HFFc6 (cell line): ENCODE measurements around the gene PPL. TPM values are rescaled to one million over a fixed set of nuclear protein-coding genes. Genes with fewer than 3 reads are reported as not detected.

Experiments used
- DNase-seq: peaks from one replicate; pipeline ENCODE4 v3.0.0-alpha.2; 2018
- H3K27ac Mint-ChIP-seq: 2 replicates; pipeline ENCODE4 v1.8.0; 2020; ENCODE audit warnings: mild to moderate bottlenecking, mixed read lengths
- H3K27me3 Mint-ChIP-seq: 2 replicates; pipeline ENCODE4 v1.8.0; 2021; ENCODE audit warnings: mild to moderate bottlenecking, moderate library complexity, mixed read lengths; ENCODE audit not compliant: insufficient read depth
- H3K36me3 Mint-ChIP-seq: 2 replicates; pipeline ENCODE4 v1.8.0; 2021; ENCODE audit warnings: low read depth, mixed read lengths
- H3K4me1 Mint-ChIP-seq: 2 replicates; pipeline ENCODE4 v1.8.0; 2020; ENCODE audit warnings: low read depth, mixed read lengths
- H3K4me3 Mint-ChIP-seq: 2 replicates; pipeline ENCODE4 v1.8.0; 2020; ENCODE audit warnings: mild to moderate bottlenecking, moderate library complexity, mixed read lengths
- H3K9me3 Mint-ChIP-seq: 2 replicates; pipeline ENCODE4 v1.8.0; 2020; ENCODE audit warnings: mild to moderate bottlenecking, mixed read lengths
- total RNA-seq, 6 experiments: library from RNA; stranded (reverse); fragmentation: NEBNext Ultra II Directional; extraction: Animal tissue kit (Norgen Biotek cat#: 25700); gene quantifications; 2 replicates in 1 of 6; 3 replicates in 5 of 6; pipeline ENCODE4 v1.2.3, GENCODE V29; 2021
- TF ChIP-seq, protein P1 (sequence below): fragments of 200-600 bp; sonication (generic); IDR thresholded peaks from 2 replicates; pipeline ENCODE4 v1.5.0; 2021; ENCODE audit warnings: antibody characterized with exemption, mild to moderate bottlenecking

PPL gene
- total RNA-seq, 6 experiments from 2014 or later = 0.02 to 0.06 (median 0.05) TPM; not detected in 3

DNA sequence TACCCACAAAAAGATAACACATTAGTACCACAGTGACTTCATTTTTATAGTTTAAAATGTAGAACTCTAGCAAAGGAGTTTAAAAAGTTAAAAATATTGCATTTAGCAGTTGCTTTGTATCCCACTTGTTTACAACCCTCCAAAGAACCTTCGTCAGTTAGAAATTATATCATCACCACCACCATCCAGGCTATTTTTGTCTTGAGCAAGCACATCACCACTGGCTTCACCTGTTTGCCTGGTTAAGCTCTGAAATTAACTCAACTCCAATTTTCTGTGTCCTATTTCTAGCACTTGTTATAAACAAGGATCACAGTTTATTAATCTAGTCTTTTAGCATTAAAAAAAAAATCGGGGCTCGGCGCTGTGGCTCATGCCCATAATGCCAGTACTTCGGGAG, 96.0 kb downstream of the PPL start:
- H3K36me3 Mint-ChIP-seq = peaks cover 34% of the 10 kb centered on the region
- peaks cover 8% of the 10 kb centered on the region for H3K4me1 Mint-ChIP-seq
- TF ChIP-seq, protein P1, sequence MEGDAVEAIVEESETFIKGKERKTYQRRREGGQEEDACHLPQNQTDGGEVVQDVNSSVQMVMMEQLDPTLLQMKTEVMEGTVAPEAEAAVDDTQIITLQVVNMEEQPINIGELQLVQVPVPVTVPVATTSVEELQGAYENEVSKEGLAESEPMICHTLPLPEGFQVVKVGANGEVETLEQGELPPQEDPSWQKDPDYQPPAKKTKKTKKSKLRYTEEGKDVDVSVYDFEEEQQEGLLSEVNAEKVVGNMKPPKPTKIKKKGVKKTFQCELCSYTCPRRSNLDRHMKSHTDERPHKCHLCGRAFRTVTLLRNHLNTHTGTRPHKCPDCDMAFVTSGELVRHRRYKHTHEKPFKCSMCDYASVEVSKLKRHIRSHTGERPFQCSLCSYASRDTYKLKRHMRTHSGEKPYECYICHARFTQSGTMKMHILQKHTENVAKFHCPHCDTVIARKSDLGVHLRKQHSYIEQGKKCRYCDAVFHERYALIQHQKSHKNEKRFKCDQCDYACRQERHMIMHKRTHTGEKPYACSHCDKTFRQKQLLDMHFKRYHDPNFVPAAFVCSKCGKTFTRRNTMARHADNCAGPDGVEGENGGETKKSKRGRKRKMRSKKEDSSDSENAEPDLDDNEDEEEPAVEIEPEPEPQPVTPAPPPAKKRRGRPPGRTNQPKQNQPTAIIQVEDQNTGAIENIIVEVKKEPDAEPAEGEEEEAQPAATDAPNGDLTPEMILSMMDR = no peak
- H3K4me3 Mint-ChIP-seq = no peak overlapping the region
- no peaks in the 10 kb centered on the region for H3K9me3 Mint-ChIP-seq
- DNase-seq = no peak
- H3K27ac Mint-ChIP-seq = no peak overlapping the region
- no peaks in the 10 kb centered on the region for H3K27me3 Mint-ChIP-seq

DNA sequence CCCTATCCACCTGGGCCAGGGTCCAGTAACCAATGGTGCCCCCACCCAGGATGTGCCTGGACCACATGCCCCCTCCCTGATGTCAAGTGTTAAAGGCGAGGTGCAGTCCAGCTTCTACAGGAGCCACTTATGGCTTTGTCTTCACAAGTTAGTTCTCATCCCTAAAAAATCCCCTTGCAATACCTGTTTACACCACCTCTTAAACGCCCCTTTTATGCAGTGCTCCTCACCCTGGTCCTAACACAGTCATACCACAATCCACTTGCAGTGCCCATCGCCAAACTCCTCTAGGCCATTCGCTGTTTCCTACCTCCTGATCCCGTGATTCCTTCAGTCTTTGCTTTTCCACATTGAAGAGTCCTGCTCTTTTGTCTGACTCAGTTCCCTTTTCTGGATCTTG, 97.0 kb downstream of the PPL start:
- H3K27ac Mint-ChIP-seq = no peak overlapping the region; the same call in 1 of the 2 replicates
- no peaks in the 10 kb centered on the region for H3K4me1 Mint-ChIP-seq
- no peaks in the 10 kb centered on the region for H3K9me3 Mint-ChIP-seq
- DNase-seq = no peak
- H3K36me3 Mint-ChIP-seq = peaks cover 27% of the 10 kb centered on the region
- H3K4me3 Mint-ChIP-seq = no peak overlapping the region
- TF ChIP-seq, protein P1 = peak; percentile 7; the same call in 1 of the 2 replicates
- H3K27me3 Mint-ChIP-seq = no peaks in the 10 kb centered on the region

DNA sequence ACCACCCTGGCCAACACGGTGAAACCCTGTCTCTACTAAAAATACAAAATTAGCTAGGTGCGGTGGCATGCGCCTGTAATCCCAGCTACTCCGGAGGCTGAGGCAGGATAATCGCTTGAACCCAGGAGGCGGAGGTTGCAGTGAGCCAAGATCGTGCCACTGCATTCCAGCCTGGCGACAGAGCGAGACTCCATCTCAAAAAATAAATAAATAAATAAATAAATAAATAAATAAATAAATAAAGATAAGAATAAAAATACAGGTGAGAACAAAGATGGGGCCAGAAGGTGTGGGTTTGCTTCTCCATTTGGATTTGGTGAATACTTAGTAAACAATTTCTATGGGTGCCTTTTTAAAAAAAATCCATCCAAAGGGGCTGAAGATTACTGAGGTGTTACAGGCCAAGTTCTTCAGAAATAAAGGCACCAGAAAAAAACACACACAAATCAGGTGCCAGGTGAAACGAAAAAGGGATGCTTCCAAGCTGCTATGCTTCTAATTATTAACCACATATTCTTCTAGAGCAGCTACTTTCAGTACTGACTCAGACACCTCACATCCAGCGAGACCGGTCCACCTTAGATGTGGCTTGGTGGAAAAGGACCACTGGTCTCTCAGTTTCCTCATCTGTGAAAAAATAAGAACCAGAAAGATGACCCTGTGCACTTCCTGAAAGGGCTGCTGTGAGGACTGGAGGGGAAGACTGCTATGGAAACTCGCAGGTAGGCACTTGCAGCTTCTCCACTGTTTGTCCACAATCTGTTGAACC, 99.0 kb downstream of the PPL start:
- Mint-ChIP-seq H3K9me3 (no peaks in the 10 kb centered on the region), H3K4me1 (no peaks in the 10 kb centered on the region), H3K27ac (peak overlapping the region; percentile 36), H3K27me3 (no peaks in the 10 kb centered on the region), H3K4me3 (no peak overlapping the region), H3K36me3 (peaks cover 23% of the 10 kb centered on the region)
- TF ChIP-seq, protein P1 = no peak
- DNase-seq = no peak

DNA sequence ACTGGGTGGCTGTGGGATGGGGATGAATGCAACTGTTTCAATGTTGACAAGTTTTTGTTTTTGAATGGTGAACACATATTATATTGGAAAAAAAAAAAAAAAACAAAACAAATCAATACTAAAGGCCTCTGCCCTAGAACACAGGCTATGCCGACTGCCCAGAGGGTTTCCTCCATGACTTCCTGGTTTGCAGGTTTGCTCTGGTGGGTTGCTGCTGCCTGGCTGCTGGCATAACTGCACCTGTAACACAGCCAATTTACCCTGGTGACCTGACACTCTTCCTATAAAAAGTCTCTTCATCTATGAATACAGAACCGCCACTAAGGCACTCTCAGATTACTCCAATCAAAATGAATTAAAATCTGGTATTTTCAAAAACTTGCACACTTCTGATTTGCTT, 100.2 kb downstream of the PPL start:
- Mint-ChIP-seq H3K9me3 (no peaks in the 10 kb centered on the region), H3K4me1 (no peaks in the 10 kb centered on the region), H3K4me3 (no peak overlapping the region), H3K27ac (no peak overlapping the region), H3K27me3 (no peaks in the 10 kb centered on the region), H3K36me3 (peaks cover 27% of the 10 kb centered on the region)
- no peak for DNase-seq
- TF ChIP-seq, protein P1 = no peak

DNA sequence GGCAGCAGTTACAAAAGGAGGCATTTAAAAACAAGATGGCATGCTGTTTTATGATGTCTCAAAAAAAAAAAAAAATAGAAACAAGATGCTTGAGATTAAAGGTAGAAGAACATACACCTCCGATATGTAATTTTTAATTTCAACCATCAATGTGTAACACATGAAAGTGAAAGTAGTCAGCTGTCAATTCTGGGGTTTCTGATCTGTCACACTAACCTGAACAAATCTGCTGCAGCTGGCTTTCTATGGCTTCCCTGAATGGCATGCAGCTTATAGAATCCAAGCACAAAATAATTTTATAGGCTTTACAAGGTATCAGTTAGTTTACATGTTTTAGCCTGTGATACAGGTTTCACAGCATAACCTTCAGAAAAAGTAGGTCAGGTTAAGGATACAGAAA, 103.4 kb downstream of the PPL start:
- Mint-ChIP-seq H3K4me3 (no peak overlapping the region), H3K4me1 (peaks cover 4% of the 10 kb centered on the region; the same call in 1 of the 2 replicates), H3K36me3 (peaks cover 28% of the 10 kb centered on the region), H3K27ac (no peak overlapping the region; the same call in 1 of the 2 replicates), H3K9me3 (no peaks in the 10 kb centered on the region), H3K27me3 (no peaks in the 10 kb centered on the region; the same call in 1 of the 2 replicates)
- no peak for DNase-seq
- TF ChIP-seq, protein P1 = no peak
